Heart left ventricle (tissue), 13 donors: ENCODE data around the gene ADM.

Experiments used
- CTCF ChIP-seq, 12 donors: fragments of 200-600 bp; sonication (generic) in 4 of 12; IDR thresholded peaks; one replicate each; pipeline versions ENCODE4 v1.5.0 to v1.8.0; 2018 to 2022; ENCODE audit warnings: antibody characterized with exemption in 12 of 12, mild to moderate bottlenecking in 5 of 12
- POLR2A ChIP-seq, 2 donors: fragments of 450-650 bp; IDR thresholded peaks; one replicate each; pipeline ENCODE4 v1.6.1; 2017; ENCODE audit warnings: antibody characterized with exemption in 2 of 2, mild to moderate bottlenecking in 2 of 2, moderate library complexity in 2 of 2
- donor health status: ischemic (EF 13 %, LVEDD 7.1; RV severe dilation, severe dysfunction).
- donor health status: DM: no; HTN: yes; CAD: no.
- donor health status: DM: no; HTN: no; CAD: no.
- donor health status: ischemic (EF 25% LVEDD 6.9; RV normal size, moderate dysfunction).
- donor health status: ischemic (EF 25% LVEDD 5.7; RV mildly dilated, moderate dysfunction).
- donor health status: ischemic (EF 35%, LVEDD 5.7; RV mildly dilated, moderate dysfunction).
- donor health status: nonischemic (EF 11% LVEDD 7.7; RV severe dilation, severe dysfunction).
- donor health status: DM: yes; HTN: yes; CAD: no.
- donor health status: PGD.
- donor health status: ischemic (EF 29% LVEDD 5.4; RV normal size, mild dysfunction).
- donor health status: nonischemic (EF 23%, LVEDD 6.1; RV moderate dilation, normal function).

GRCh38 chr11:10351435-10351764 is 46.5 kb downstream of the ADM start:
- TF ChIP-seq CTCF (IDR thresholded peaks at IDR 0.05) = no peak
- TF ChIP-seq POLR2A (IDR thresholded peaks at IDR 0.05) = peak in 1 of 2 donors; percentile 19
